Stimulated activated naive CD4-positive, alpha-beta T cell (primary cell): Measurements from ENCODE around the gene ALS2CL.
"Not testable (repeated sequence)": the region's sequence is repeated elsewhere in the genome, so short reads cannot be mapped to it uniquely, and the experiment has no call there.

ENCODE experiments used
- DNase-seq, 6 experiments: peaks; one replicate each; lab custom pipeline; 2025; lab: John Stamatoyannopoulos, UW

Gene ALS2CL

GRCh38 chr3:46693038-46693891, at the start of gene ALS2CL:
Gene ALS2CL, minus strand, starts transcription at chr3:46693679. Its CDS starts 4,239 bp downstream, at chr3:46689440.
- peak; percentile 57 to 81 (median 78) for DNase-seq

- no peak for DNase-seq
Measured at GRCh38 chr3:46742992-46743585, 49.6 kb upstream of the ALS2CL start.

- DNase-seq, result not testable (repeated sequence)
Measured at GRCh38 chr3:46739565-46739964, 46.1 kb upstream of the ALS2CL start.

GRCh38 chr3:46737329-46737731, 43.9 kb upstream of the ALS2CL start:
- no peak for DNase-seq

- DNase-seq, result no peak
Measured at GRCh38 chr3:46736006-46736872, 42.8 kb upstream of the ALS2CL start.

GRCh38 chr3:46734773-46735172, 41.3 kb upstream of the ALS2CL start:
- DNase-seq, result no peak

GRCh38 chr3:46733026-46733800, 39.7 kb upstream of the ALS2CL start:
- no peak for DNase-seq

GRCh38 chr3:46731795-46732194, 38.3 kb upstream of the ALS2CL start:
- no peak for DNase-seq

GRCh38 chr3:46730819-46731218, 37.3 kb upstream of the ALS2CL start:
- no peak for DNase-seq

GRCh38 chr3:46729038-46729437, 35.6 kb upstream of the ALS2CL start:
- DNase-seq, result no peak

- DNase-seq, result no peak
Measured at GRCh38 chr3:46725621-46726314, 32.3 kb upstream of the ALS2CL start.

GRCh38 chr3:46724424-46724823, 30.9 kb upstream of the ALS2CL start:
- no peak for DNase-seq

GRCh38 chr3:46722443-46722842, 29.0 kb upstream of the ALS2CL start:
- no peak for DNase-seq

- DNase-seq, result no peak
Measured at GRCh38 chr3:46721009-46721408, 27.5 kb upstream of the ALS2CL start.

- no peak for DNase-seq
Measured at GRCh38 chr3:46719735-46720271, 26.3 kb upstream of the ALS2CL start.

- DNase-seq, result no peak
Measured at GRCh38 chr3:46719044-46719565, 25.6 kb upstream of the ALS2CL start.

GRCh38 chr3:46717447-46718231, 24.2 kb upstream of the ALS2CL start, which contains the start of gene PRSS50:
Gene PRSS50, minus strand, starts transcription at chr3:46717869. Its CDS starts 45 bp downstream, at chr3:46717824.
- DNase-seq, result peak in 1 of 6 experiments; percentile 20

- DNase-seq, result no peak
Measured at GRCh38 chr3:46716461-46717441, 23.3 kb upstream of the ALS2CL start.
